Inflammatory macrophage treated with lipopolysaccharide for 1 hour (primary cell): Measurements from ENCODE around the gene SPHK1.

Source experiments
- DNase-seq, 2 donors: peaks; one replicate each; pipeline ENCODE4 v3.0.0-alpha.2; 2020 to 2022

SPHK1 gene

GRCh38 chr17:76410328-76410965, 26.0 kb downstream of the SPHK1 start:
- DNase-seq, result no peak

GRCh38 chr17:76411247-76411646, 26.8 kb downstream of the SPHK1 start:
- no peak for DNase-seq

- no peak for DNase-seq
These were observed 30.2 kb downstream of the SPHK1 start for GRCh38 chr17:76414334-76415295.

GRCh38 chr17:76415786-76416185, 31.4 kb downstream of the SPHK1 start:
- no peak for DNase-seq

GRCh38 chr17:76416457-76416856, 32.0 kb downstream of the SPHK1 start:
- DNase-seq, result no peak

GRCh38 chr17:76416899-76417298, 32.5 kb downstream of the SPHK1 start:
- DNase-seq, result no peak

GRCh38 chr17:76417499-76418143, 33.2 kb downstream of the SPHK1 start:
- DNase-seq, result no peak

- DNase-seq, result no peak
These were observed 35.3 kb downstream of the SPHK1 start for GRCh38 chr17:76419576-76420260.

GRCh38 chr17:76420356-76421043, 36.1 kb downstream of the SPHK1 start:
- no peak for DNase-seq

GRCh38 chr17:76421044-76421407, 36.6 kb downstream of the SPHK1 start:
- DNase-seq, result no peak

GRCh38 chr17:76422406-76422805, 38.0 kb downstream of the SPHK1 start:
- no peak for DNase-seq

GRCh38 chr17:76422860-76423259, 38.5 kb downstream of the SPHK1 start:
- no peak for DNase-seq

- no peak for DNase-seq
These were observed 42.4 kb downstream of the SPHK1 start for GRCh38 chr17:76426853-76427252.

- peak; percentile 5 to 20 for DNase-seq
These were observed 43.3 kb downstream of the SPHK1 start for GRCh38 chr17:76427501-76428231.

GRCh38 chr17:76428511-76428910, 44.1 kb downstream of the SPHK1 start:
- no peak for DNase-seq

GRCh38 chr17:76431509-76431908, 47.1 kb downstream of the SPHK1 start:
- no peak for DNase-seq

GRCh38 chr17:76432004-76432403, 47.6 kb downstream of the SPHK1 start:
- DNase-seq, result no peak

GRCh38 chr17:76432712-76433336, 48.4 kb downstream of the SPHK1 start:
- DNase-seq, result peak in 1 of 2 donors; percentile 16

- no peak for DNase-seq
These were observed 49.3 kb downstream of the SPHK1 start for GRCh38 chr17:76433693-76434092.

- no peak for DNase-seq
These were observed 50.5 kb downstream of the SPHK1 start for GRCh38 chr17:76434870-76435269.

- no peak for DNase-seq
These were observed 51.3 kb downstream of the SPHK1 start for GRCh38 chr17:76435751-76436150.
